GM12892 (cell line): ENCODE results near the gene ZC3H6.

Source experiments
- DNase-seq: peaks from one replicate; pipeline ENCODE4 v3.0.0; 2011; ENCODE audit not compliant: insufficient read length
- FAIRE-seq: peaks from 2 replicates; lab custom pipeline; 2011; peaks lifted over from hg19 to GRCh38; lab: Jason Lieb, UNC
- POLR2A ChIP-seq: IDR thresholded peaks from 2 replicates; pipeline ENCODE4 v1.6.1; 2011; ENCODE audit warnings: low read depth, low read length, control low read depth
- POLR2AphosphoS5 ChIP-seq: IDR thresholded peaks from 2 replicates; pipeline ENCODE4 v1.6.1; 2011; ENCODE audit warnings: low read depth, low read length, control low read depth
- TAF1 ChIP-seq: IDR thresholded peaks from 2 replicates; pipeline ENCODE4 v1.6.1; 2011; ENCODE audit warnings: low read depth, mild to moderate bottlenecking, control low read depth, low read length, borderline replicate concordance

Gene ZC3H6

GRCh38 chr2:112314856-112315255 lies 39.5 kb downstream of the ZC3H6 start:
- TF ChIP-seq POLR2A (no peak), TAF1 (no peak), POLR2AphosphoS5 (no peak)
- DNase-seq (no peak), FAIRE-seq (no peak)

- DNase-seq (no peak), FAIRE-seq (no peak)
- TF ChIP-seq TAF1 (no peak), POLR2A (no peak), POLR2AphosphoS5 (no peak)
Measured at GRCh38 chr2:112317303-112318158, 42.1 kb downstream of the ZC3H6 start.

- no peak for FAIRE-seq
Measured at GRCh38 chr2:112318515-112318914, 43.1 kb downstream of the ZC3H6 start.

GRCh38 chr2:112321375-112322320 lies 46.3 kb downstream of the ZC3H6 start:
- no peak for TF ChIP-seq POLR2A
- no peak for TF ChIP-seq TAF1
- TF ChIP-seq POLR2AphosphoS5, result no peak
- DNase-seq (no peak), FAIRE-seq (no peak)

More at GRCh38 chr2:112318515-112318914, 43.1 kb downstream of the ZC3H6 start:
- no peak for TF ChIP-seq POLR2A
- DNase-seq, result no peak

GRCh38 chr2:112322919-112323318 lies 47.5 kb downstream of the ZC3H6 start:
- DNase-seq (no peak), FAIRE-seq (no peak)
- no peak for TF ChIP-seq POLR2AphosphoS5
- no peak for TF ChIP-seq TAF1
- TF ChIP-seq POLR2A, result no peak

- FAIRE-seq, result no peak
- no peak for TF ChIP-seq POLR2AphosphoS5
- TF ChIP-seq POLR2A, result no peak
- TF ChIP-seq TAF1, result no peak
- DNase-seq, result no peak
Measured at GRCh38 chr2:112332123-112332696, 56.8 kb downstream of the ZC3H6 start.

- no peak for TF ChIP-seq POLR2AphosphoS5
- DNase-seq (no peak), FAIRE-seq (no peak)
Measured at GRCh38 chr2:112335600-112335999, 60.2 kb downstream of the ZC3H6 start.

GRCh38 chr2:112339986-112340385 lies 64.6 kb downstream of the ZC3H6 start:
- no peak for TF ChIP-seq TAF1
- no peak for TF ChIP-seq POLR2AphosphoS5
- TF ChIP-seq POLR2A, result no peak
- no peak for DNase-seq
- FAIRE-seq, result no peak

- FAIRE-seq (no peak), DNase-seq (no peak)
- TF ChIP-seq POLR2A (no peak), TAF1 (no peak), POLR2AphosphoS5 (no peak)
Measured at GRCh38 chr2:112340475-112341267, 65.3 kb downstream of the ZC3H6 start.

- no peak for TF ChIP-seq POLR2A
- TF ChIP-seq POLR2AphosphoS5, result no peak
- no peak for TF ChIP-seq TAF1
- FAIRE-seq (no peak), DNase-seq (no peak)
Measured at GRCh38 chr2:112342067-112342550, 66.7 kb downstream of the ZC3H6 start.
